ENCODE data around the gene SLC25A48. TPM values are rescaled to one million over a fixed set of nuclear protein-coding genes. Genes with fewer than 3 reads are reported as not detected.

Gene SLC25A48
- total RNA-seq, 1 experiment from 2014 or later: not detected

- ChIA-PET CTCF (no interaction called here), POLR2A (no interaction called here)
- Histone ChIP-seq H3K27me3 (ENCODE audit: control insufficient read depth, insufficient read depth, low read length) (peaks cover 34% of the 10 kb centered on the region), H3K9me3 (ENCODE audit: control insufficient read depth, insufficient read depth, low read depth, low read length) (no peaks in the 10 kb centered on the region), H3K4me3 (ENCODE audit: low read depth in 2 of 2, low read length in 2 of 2) (no peak overlapping the region), H3K36me3 (ENCODE audit: control insufficient read depth, insufficient read depth, low read length) (no peaks in the 10 kb centered on the region), H3K4me1 (ENCODE audit: control insufficient read depth, insufficient read depth, low read length) (0 out of 2 replicates have a peak, but pooled peaks cover 3% of the 10 kb centered on the region), H3K27ac (ENCODE audit: low read length) (no peak overlapping the region)
- in situ Hi-C loops (cut with HindIII; ENCODE audit: low pct_unique_long_range_greater_than_20kb, low sequenced_read_pairs): loop anchor here (25.0 kb wide), 1 partner anchor 370 kb away; the partner anchor contains the start of gene TIFAB
- BruUV-seq (replicated peaks): no TSS peak
- no peak for TF ChIP-seq SIN3A (IDR thresholded peaks at IDR 0.05; ENCODE audit: borderline replicate concordance, insufficient read depth, low read depth, low read length)
- no peak for TF ChIP-seq TCF7L2 (IDR thresholded peaks at IDR 0.05; ENCODE audit: low read depth, low read length)
- no peak for TF ChIP-seq POLR2AphosphoS5 (IDR thresholded peaks at IDR 0.05; ENCODE audit: low read depth, low read length)
- TF ChIP-seq, protein P1, sequence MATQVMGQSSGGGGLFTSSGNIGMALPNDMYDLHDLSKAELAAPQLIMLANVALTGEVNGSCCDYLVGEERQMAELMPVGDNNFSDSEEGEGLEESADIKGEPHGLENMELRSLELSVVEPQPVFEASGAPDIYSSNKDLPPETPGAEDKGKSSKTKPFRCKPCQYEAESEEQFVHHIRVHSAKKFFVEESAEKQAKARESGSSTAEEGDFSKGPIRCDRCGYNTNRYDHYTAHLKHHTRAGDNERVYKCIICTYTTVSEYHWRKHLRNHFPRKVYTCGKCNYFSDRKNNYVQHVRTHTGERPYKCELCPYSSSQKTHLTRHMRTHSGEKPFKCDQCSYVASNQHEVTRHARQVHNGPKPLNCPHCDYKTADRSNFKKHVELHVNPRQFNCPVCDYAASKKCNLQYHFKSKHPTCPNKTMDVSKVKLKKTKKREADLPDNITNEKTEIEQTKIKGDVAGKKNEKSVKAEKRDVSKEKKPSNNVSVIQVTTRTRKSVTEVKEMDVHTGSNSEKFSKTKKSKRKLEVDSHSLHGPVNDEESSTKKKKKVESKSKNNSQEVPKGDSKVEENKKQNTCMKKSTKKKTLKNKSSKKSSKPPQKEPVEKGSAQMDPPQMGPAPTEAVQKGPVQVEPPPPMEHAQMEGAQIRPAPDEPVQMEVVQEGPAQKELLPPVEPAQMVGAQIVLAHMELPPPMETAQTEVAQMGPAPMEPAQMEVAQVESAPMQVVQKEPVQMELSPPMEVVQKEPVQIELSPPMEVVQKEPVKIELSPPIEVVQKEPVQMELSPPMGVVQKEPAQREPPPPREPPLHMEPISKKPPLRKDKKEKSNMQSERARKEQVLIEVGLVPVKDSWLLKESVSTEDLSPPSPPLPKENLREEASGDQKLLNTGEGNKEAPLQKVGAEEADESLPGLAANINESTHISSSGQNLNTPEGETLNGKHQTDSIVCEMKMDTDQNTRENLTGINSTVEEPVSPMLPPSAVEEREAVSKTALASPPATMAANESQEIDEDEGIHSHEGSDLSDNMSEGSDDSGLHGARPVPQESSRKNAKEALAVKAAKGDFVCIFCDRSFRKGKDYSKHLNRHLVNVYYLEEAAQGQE (IDR thresholded peaks at IDR 0.05; ENCODE audit: insufficient read depth in 1 of 2, low read depth in 2 of 2, low read length in 1 of 2): no peak
- no peak for TF ChIP-seq CTCF (IDR thresholded peaks at IDR 0.05)
- intact Hi-C loops (cut with micrococcal nuclease; ENCODE audit: unreplicated experiment): loop anchor here (2.0 to 5.0 kb wide), 2 partner anchors 90 to 267 kb away; no protein-coding TSS in a partner anchor
- DNase-seq (ENCODE audit: low read depth, low spot score) (no peak), ATAC-seq (no peak)
Observed at GRCh38 chr5:135831851-135832555, 2.5 kb upstream of the SLC25A48 start.

DNA sequence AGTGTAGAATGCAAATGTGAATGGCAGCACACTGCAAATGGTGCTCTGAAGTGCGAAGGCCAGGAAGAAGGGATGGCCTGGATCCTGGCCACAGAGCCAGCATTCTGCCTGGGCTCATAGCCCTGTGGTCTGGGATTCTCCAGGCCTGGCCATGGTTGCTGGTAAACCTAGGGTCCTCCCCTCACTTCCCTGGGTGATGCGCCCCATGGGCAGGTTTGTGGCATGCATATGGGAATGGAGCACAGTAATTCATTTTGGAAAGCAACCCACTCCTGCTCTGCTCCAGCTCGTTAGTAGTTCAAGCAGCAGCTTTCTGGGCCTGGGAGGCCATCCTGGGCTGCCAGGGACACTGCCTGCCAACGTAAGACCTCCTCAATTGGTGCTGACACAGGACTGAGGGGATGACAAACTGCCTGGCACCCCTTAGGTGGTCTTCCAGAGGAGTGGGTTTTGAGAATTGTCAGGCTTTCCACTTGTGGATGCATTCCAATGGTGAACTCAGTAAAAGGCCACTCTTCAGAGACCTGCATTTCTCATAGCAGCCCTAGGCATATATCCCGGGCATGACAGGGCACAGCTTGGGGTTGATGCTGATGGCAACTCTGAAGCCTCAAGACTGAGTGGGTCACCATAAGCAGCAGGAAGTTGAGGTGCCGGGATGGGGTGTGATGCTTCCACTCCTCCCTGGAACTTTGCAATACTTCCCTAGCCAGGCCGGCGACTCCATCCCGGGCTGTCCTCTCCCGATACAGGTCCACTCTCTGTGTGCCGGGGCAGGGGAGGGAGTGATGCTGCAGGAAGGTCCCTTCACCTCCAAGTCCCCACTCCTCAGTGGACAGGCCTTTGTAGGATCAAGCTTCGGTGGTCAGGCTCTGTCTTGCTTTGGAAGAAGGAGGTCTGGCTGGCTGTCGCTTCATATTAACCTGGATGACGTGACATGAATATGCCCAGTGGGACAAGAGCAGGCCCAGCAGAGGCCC lies 1.2 kb upstream of the SLC25A48 start:
- POLR2A ChIA-PET: no interaction called here
- Histone ChIP-seq H3K9me3 (ENCODE audit: control insufficient read depth, insufficient read depth, low read depth, low read length) (no peaks in the 10 kb centered on the region), H3K4me1 (ENCODE audit: control insufficient read depth, insufficient read depth, low read length) (0 out of 2 replicates have a peak, but pooled peaks cover 3% of the 10 kb centered on the region), H3K27me3 (ENCODE audit: control insufficient read depth, insufficient read depth, low read length) (peaks cover 35% of the 10 kb centered on the region), H3K36me3 (ENCODE audit: control insufficient read depth, insufficient read depth, low read length) (no peaks in the 10 kb centered on the region), H3K27ac (ENCODE audit: low read length) (no peak overlapping the region), H3K4me3 (ENCODE audit: low read depth in 2 of 2, low read length in 2 of 2) (no peak overlapping the region)
- in situ Hi-C loops (cut with HindIII; ENCODE audit: low pct_unique_long_range_greater_than_20kb, low sequenced_read_pairs) (loop anchor here (25.0 kb wide), 1 partner anchor 371 kb away; the partner anchor contains the start of gene TIFAB), intact Hi-C loops (cut with micrococcal nuclease; ENCODE audit: unreplicated experiment) (loop anchor here (5.0 kb wide), 1 partner anchor 91 kb away; no protein-coding TSS in a partner anchor)
- DNase-seq (ENCODE audit: low read depth, low spot score) (no peak), ATAC-seq (no peak)
- TF ChIP-seq POLR2AphosphoS5 (IDR thresholded peaks at IDR 0.05; ENCODE audit: low read depth, low read length) (no peak), TCF7L2 (IDR thresholded peaks at IDR 0.05; ENCODE audit: low read depth, low read length) (no peak), CTCF (IDR thresholded peaks at IDR 0.05) (no peak), SIN3A (IDR thresholded peaks at IDR 0.05; ENCODE audit: borderline replicate concordance, insufficient read depth, low read depth, low read length) (no peak)
- TF ChIP-seq, protein P1 (IDR thresholded peaks at IDR 0.05; ENCODE audit: insufficient read depth in 1 of 2, low read depth in 2 of 2, low read length in 1 of 2): no peak
- no TSS peak for BruUV-seq (replicated peaks)
- CTCF ChIA-PET: interaction anchor here (0.5 kb wide), 1 partner anchor 360 kb away, joined by 4 read pairs; the partner anchor contains the start of gene SMIM32
